SHP77 (cell line): ENCODE data around the gene ARMCX4.
"Not testable (repeated sequence)": the region's sequence is repeated elsewhere in the genome, so short reads cannot be mapped to it uniquely, and the experiment has no call there.

Experiments
- DNase-seq, 2 experiments: peaks; one replicate each; lab custom pipeline; 2025; lab: John Stamatoyannopoulos, UW

Gene ARMCX4

GRCh38 chrX:101485212-101485949, at the start of gene ARMCX4:
Gene ARMCX4 (plus strand): TSS chrX:101485456. CDS start chrX:101488590, 3,134 bp downstream.
- DNase-seq, result peak; percentile 49 to 73

GRCh38 chrX:101442085-101442484, 43.2 kb upstream of the ARMCX4 start:
- no peak for DNase-seq

- no peak for DNase-seq
Observed at GRCh38 chrX:101449279-101449678, 36.0 kb upstream of the ARMCX4 start.

GRCh38 chrX:101450085-101450484, 35.2 kb upstream of the ARMCX4 start:
- DNase-seq, result no peak

- DNase-seq, result no peak
Observed at GRCh38 chrX:101450961-101451360, 34.3 kb upstream of the ARMCX4 start.

GRCh38 chrX:101452056-101452455, 33.2 kb upstream of the ARMCX4 start:
- no peak for DNase-seq

GRCh38 chrX:101460669-101461068, 24.6 kb upstream of the ARMCX4 start:
- DNase-seq, result no peak

- peak; percentile 27 to 42 for DNase-seq
Observed at GRCh38 chrX:101462892-101463291, 22.4 kb upstream of the ARMCX4 start.

- DNase-seq, result no peak
Observed at GRCh38 chrX:101478366-101478765, 6.9 kb upstream of the ARMCX4 start.

- DNase-seq, result no peak
Observed at GRCh38 chrX:101482296-101482695, 3.0 kb upstream of the ARMCX4 start.

- DNase-seq, result no peak
Observed at GRCh38 chrX:101483705-101484104, 1.6 kb upstream of the ARMCX4 start.

GRCh38 chrX:101484135-101484534, 1.1 kb upstream of the ARMCX4 start:
- no peak for DNase-seq

- DNase-seq, result no peak
Observed at GRCh38 chrX:101488796-101489195, 3.5 kb downstream of the ARMCX4 start.

GRCh38 chrX:101491943-101492342, 6.7 kb downstream of the ARMCX4 start:
- DNase-seq, result no peak

- DNase-seq, result no peak
Observed at GRCh38 chrX:101493225-101493624, 8.0 kb downstream of the ARMCX4 start.

GRCh38 chrX:101502929-101503328, 17.7 kb downstream of the ARMCX4 start:
- DNase-seq, result not testable (repeated sequence)

GRCh38 chrX:101507372-101507771, 22.1 kb downstream of the ARMCX4 start:
- no peak for DNase-seq

- DNase-seq, result no peak
Observed at GRCh38 chrX:101507986-101508385, 22.7 kb downstream of the ARMCX4 start.

GRCh38 chrX:101530944-101531343, 45.7 kb downstream of the ARMCX4 start:
- no peak for DNase-seq
